H1 (cell line): ENCODE data around the gene TEX44. TPM values are rescaled to one million over a fixed set of nuclear protein-coding genes. Genes with fewer than 3 reads are reported as not detected.

Experiments used
- CHD1 ChIP-seq: IDR thresholded peaks from 2 replicates; pipeline ENCODE4 v1.6.1; 2012; ENCODE audit warnings: low read depth, low read length, improper control_type of control experiment
- CHD2 ChIP-seq: IDR thresholded peaks from 2 replicates; pipeline ENCODE4 v1.6.1; 2012; ENCODE audit warnings: low read length, improper control_type of control experiment
- CHD7 ChIP-seq: fragments of 300-600 bp; sonication (generic); IDR thresholded peaks from 2 replicates; pipeline ENCODE4 v1.7.1; 2012; ENCODE audit warnings: low read length, moderate library complexity, mild to moderate bottlenecking, inconsistent platforms; ENCODE audit not compliant: insufficient replicate concordance
- HDAC2 ChIP-seq, 2 experiments: fragments of 300-600 bp in 1 of 2; sonication (generic) in 1 of 2; IDR thresholded peaks; 2 replicates each; pipeline ENCODE4 v1.6.1; 2011 to 2012; ENCODE audit warnings: low read depth in 2 of 2, low read length in 2 of 2, mild to moderate bottlenecking in 2 of 2, moderate library complexity in 2 of 2, borderline replicate concordance in 1 of 2, inconsistent platforms in 1 of 2
- POU5F1 ChIP-seq: IDR thresholded peaks from 2 replicates; pipeline ENCODE4 v1.6.1; 2011; ENCODE audit warnings: low read depth, mild to moderate bottlenecking, low read length, moderate library complexity
- TBP ChIP-seq: IDR thresholded peaks from 2 replicates; pipeline ENCODE4 v1.6.1; 2011; ENCODE audit warnings: low read depth, low read length, improper control_type of control experiment
- TCF12 ChIP-seq: IDR thresholded peaks from 2 replicates; pipeline ENCODE4 v1.6.1; 2011; ENCODE audit warnings: low read depth, mild to moderate bottlenecking, low read length
- YY1 ChIP-seq: IDR thresholded peaks from 2 replicates; pipeline ENCODE4 v1.6.1; 2011; ENCODE audit warnings: low read depth, mild to moderate bottlenecking, low read length
- ZNF274 ChIP-seq: IDR thresholded peaks from 2 replicates; pipeline ENCODE4 v1.7.0; 2012; ENCODE audit warnings: low read length, borderline replicate concordance; ENCODE audit errors: extremely low read depth
- polyA plus RNA-seq, 7 experiments: library from polyadenylated mRNA; depleted of rRNA in 3 of 7; stranded (reverse) in 5 of 7; unstranded in 2 of 7; fragments of >200 nt in 5 of 7; fragments of 200-250 nt in 2 of 7; gene quantifications; 1 replicate in 5 of 7; 2 replicates in 1 of 7; 4 replicates in 1 of 7; pipeline versions ENCODE4 v1.2.1 to v1.2.3, GENCODE V29; 2011 to 2013; ENCODE audit warnings: missing spikeins in 2 of 7, mixed read lengths in 2 of 7
- total RNA-seq: library from RNA; stranded (reverse); fragmentation: NEBNext Ultra II Directional; extraction: Animal tissue kit (Norgen Biotek cat#: 25700); gene quantifications from 2 replicates; pipeline ENCODE4 v1.2.1, GENCODE V29; 2021
- TF ChIP-seq, protein P1 (sequence below): IDR thresholded peaks from 2 replicates; pipeline ENCODE4 v1.6.1; 2011; ENCODE audit warnings: low read length, improper control_type of control experiment

The TEX44 gene
- total and polyA plus RNA-seq, 2 of the 8 experiments (the other 6 are each of a cell fraction or from before 2014, with no cell fraction given) = not detected

DNA sequence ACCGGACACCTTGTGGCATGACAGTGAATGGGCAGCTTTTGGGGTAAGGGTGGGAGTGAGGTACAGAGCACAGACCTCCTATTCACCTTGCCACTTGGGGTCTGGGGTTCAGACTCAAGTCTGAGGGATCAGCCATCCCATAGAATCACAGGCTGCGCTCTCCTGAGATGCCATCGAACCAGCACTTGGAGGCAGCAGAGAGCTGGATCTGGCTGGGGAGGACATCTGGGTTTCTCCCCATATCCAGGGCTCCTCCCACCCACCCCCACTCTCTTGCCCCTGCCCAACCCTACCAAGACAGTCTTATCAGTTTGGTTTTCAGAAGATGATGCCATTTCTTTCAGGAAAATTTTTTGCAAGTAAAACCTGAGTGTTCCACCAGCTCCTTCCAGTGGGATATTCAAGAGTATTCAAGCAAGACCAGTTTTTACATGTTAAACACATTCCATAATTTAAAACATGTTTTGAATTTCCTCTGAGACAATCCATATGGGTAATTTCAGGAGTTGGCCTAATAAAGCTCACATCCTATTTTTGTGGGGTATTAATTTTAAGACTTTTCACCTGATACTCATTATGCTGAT lies 29.2 kb upstream of the TEX44 start (continued):
- TF ChIP-seq CHD7 = no peak
- no peak for TF ChIP-seq POU5F1
- peak; percentile 51; the same call in 1 of the 2 replicates for TF ChIP-seq YY1
- TF ChIP-seq, protein P1, sequence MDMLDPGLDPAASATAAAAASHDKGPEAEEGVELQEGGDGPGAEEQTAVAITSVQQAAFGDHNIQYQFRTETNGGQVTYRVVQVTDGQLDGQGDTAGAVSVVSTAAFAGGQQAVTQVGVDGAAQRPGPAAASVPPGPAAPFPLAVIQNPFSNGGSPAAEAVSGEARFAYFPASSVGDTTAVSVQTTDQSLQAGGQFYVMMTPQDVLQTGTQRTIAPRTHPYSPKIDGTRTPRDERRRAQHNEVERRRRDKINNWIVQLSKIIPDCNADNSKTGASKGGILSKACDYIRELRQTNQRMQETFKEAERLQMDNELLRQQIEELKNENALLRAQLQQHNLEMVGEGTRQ = no peak
- 0 out of 2 replicates have a peak, but pooled peaks have one; percentile 63 for TF ChIP-seq TCF12
- TF ChIP-seq CHD1 = no peak
- no peak for TF ChIP-seq CHD2
- no peak for TF ChIP-seq TBP
- TF ChIP-seq ZNF274 = no peak
- no peak for TF ChIP-seq HDAC2 (IDR thresholded peaks at IDR 0.05; ENCODE audit: borderline replicate concordance in 1 of 2, low read depth in 2 of 2, low read length in 2 of 2)
